K562 treated with DMSO at 1 percent for 12 hours (cell line): Measurements from ENCODE around the gene TIRAP. TPM values are rescaled to one million over a fixed set of nuclear protein-coding genes. Genes with fewer than 3 reads are reported as not detected.

Experiments used
- total RNA-seq: library from RNA; unstranded; fragments of 300-600 nt; gene quantifications from 2 replicates; pipeline ENCODE4 v1.2.3, GENCODE V29; 2022; ENCODE audit not compliant: insufficient read depth

Gene TIRAP
- 5.7 and 7.6 TPM in 2 replicates for total RNA-seq

GRCh38 chr11:126282736-126283591 lies at the start of gene TIRAP:
TIRAP (plus strand) TSS chr11:126283093; CDS start chr11:126290895, 7,802 bp downstream.

GRCh38 chr11:126268708-126269579 lies 13.9 kb upstream of the TIRAP start, which contains the start of the genes FOXRED1 and SRPRA:
FOXRED1 (plus strand) TSS chr11:126269154; CDS start chr11:126269207, 53 bp downstream.
SRPRA (minus strand) TSS chr11:126268895; CDS start chr11:126268804, 91 bp downstream.

GRCh38 chr11:126303623-126304456 lies 20.9 kb downstream of the TIRAP start, which contains the start of gene DCPS:
DCPS (plus strand) TSS chr11:126304060; CDS start chr11:126304081, 21 bp downstream.

Other genes with a start within 250 kb of the TIRAP start
- gene CDON, start 220.2 kb upstream of the TIRAP start, total RNA-seq = 1.3 TPM in 1 of 2 replicates, not detected in the other
- gene RPUSD4, start 71.4 kb upstream of the TIRAP start, total RNA-seq = 15.2 and 19.1 TPM in 2 replicates
- 7.5 and 12.3 TPM in 2 replicates for gene FAM118B, start 71.3 kb upstream of the TIRAP start, total RNA-seq
- gene SRPRA, start 14.2 kb upstream of the TIRAP start, total RNA-seq = 53.4 and 123 TPM in 2 replicates
- 38.8 and 39.3 TPM in 2 replicates for gene FOXRED1, start 13.9 kb upstream of the TIRAP start, total RNA-seq
- 15.0 and 18.6 TPM in 2 replicates for gene DCPS, start 21.0 kb downstream of the TIRAP start, total RNA-seq
- 22.5 and 29.8 TPM in 2 replicates for gene ST3GAL4, start 72.6 kb downstream of the TIRAP start, total RNA-seq